Cardiac fibroblast (primary cell): ENCODE data around the gene ASTN2.

Experiments used
- DNase-seq, 2 donors: peaks; one replicate each; pipeline versions ENCODE4 v3.0.0 to v3.0.0-alpha.2; 2010; ENCODE audit warnings: low read depth in 2 of 2
- H3K4me3 ChIP-seq, 2 donors: replicated peaks in 1 of 2; 1 replicate in 1 of 2; 2 replicates in 1 of 2; pipeline ENCODE4 v1.5.1; 2011; ENCODE audit warnings: low read depth in 2 of 2, low read length in 2 of 2, mild to moderate bottlenecking in 2 of 2, moderate library complexity in 1 of 2
- TF ChIP-seq, protein P1 (sequence below): IDR thresholded peaks from one replicate; pipeline ENCODE4 v1.5.1; 2011; ENCODE audit warnings: low read depth, mild to moderate bottlenecking, low read length, inconsistent platforms

The ASTN2 gene

GRCh38 chr9:116465576-116466270 lies 949.1 kb downstream of the ASTN2 start:
- no peak overlapping the region for H3K4me3 ChIP-seq
- DNase-seq: no peak
- TF ChIP-seq, protein P1, sequence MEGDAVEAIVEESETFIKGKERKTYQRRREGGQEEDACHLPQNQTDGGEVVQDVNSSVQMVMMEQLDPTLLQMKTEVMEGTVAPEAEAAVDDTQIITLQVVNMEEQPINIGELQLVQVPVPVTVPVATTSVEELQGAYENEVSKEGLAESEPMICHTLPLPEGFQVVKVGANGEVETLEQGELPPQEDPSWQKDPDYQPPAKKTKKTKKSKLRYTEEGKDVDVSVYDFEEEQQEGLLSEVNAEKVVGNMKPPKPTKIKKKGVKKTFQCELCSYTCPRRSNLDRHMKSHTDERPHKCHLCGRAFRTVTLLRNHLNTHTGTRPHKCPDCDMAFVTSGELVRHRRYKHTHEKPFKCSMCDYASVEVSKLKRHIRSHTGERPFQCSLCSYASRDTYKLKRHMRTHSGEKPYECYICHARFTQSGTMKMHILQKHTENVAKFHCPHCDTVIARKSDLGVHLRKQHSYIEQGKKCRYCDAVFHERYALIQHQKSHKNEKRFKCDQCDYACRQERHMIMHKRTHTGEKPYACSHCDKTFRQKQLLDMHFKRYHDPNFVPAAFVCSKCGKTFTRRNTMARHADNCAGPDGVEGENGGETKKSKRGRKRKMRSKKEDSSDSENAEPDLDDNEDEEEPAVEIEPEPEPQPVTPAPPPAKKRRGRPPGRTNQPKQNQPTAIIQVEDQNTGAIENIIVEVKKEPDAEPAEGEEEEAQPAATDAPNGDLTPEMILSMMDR: no peak

- peak in 1 of 2 donors; percentile 43 for DNase-seq
- TF ChIP-seq, protein P1: no peak
- H3K4me3 ChIP-seq: no peak overlapping the region
Observed at GRCh38 chr9:116464987-116465571, 949.8 kb downstream of the ASTN2 start.

- TF ChIP-seq, protein P1: no peak
- no peak for DNase-seq
- no peak overlapping the region for H3K4me3 ChIP-seq
Observed at GRCh38 chr9:116464423-116464822, 950.4 kb downstream of the ASTN2 start.

DNA sequence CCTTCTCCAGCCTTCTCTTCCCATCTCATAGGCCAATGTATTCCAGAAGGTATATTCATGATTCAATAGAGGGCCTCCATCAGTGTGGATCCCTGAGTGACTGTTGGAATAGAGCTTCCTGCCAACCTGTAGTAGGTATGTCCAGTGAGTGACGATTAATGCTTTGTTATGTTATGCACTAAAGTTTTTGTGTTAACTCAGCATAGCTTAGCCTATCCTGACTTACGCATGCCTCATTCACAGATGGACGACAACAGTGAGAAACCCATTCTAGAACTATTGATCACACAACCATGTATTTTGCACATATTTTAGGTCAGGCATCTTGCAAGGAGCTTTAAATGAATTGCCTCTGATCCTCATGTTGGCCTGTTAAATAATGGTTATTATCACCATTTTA lies 953.2 kb downstream of the ASTN2 start:
- H3K4me3 ChIP-seq: no peak overlapping the region
- TF ChIP-seq, protein P1: no peak
- DNase-seq: no peak

DNA sequence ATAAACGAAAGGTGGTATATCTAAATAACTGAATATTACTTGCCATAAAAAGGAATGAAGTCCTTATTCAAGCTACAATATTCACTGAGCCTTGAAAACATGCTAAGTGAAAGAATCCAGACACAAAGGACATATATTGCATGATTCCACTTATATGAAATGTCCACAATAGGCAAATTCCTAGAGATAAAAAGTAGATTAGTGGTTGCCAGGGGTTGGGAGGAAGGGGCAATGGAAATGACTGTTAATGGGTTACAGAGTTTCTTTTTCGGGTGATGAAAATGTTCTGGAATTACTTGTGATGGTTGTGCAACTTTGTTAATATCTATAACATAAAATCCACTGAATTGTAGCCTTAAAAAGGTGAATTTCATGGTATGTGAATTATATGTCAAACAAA lies 954.8 kb downstream of the ASTN2 start:
- no peak overlapping the region for H3K4me3 ChIP-seq
- TF ChIP-seq, protein P1: no peak
- peak in 1 of 2 donors; percentile 62 for DNase-seq

DNA sequence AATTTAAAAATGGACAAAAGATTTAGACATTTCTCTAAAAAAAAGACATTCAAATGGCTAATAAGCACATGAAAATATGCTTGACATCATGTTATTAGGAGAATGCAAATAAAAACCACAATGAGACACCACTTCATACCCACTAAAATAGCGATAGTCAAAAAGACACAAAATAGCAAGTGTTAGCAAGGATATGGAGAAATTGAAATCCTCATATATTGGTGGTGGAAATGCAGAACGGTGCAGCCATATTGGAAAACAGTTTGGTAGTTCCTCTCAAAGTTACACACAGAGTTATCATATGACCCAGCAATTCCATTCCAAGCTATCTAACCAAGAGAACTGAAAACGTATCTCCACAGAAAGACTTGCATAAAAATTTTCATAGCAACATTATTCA lies 955.3 kb downstream of the ASTN2 start:
- TF ChIP-seq, protein P1: no peak
- DNase-seq: no peak
- H3K4me3 ChIP-seq: no peak overlapping the region
